ENCODE results near the gene SLC45A1. TPM values are rescaled to one million over a fixed set of nuclear protein-coding genes. Genes with fewer than 3 reads are reported as not detected.
A peak's percentile ranks its signal among the peaks of the same experiment; 100 is the strongest.

SLC45A1 gene
- polyA plus RNA-seq, 3 donors, result 0.21 TPM; not detected in 2

DNA sequence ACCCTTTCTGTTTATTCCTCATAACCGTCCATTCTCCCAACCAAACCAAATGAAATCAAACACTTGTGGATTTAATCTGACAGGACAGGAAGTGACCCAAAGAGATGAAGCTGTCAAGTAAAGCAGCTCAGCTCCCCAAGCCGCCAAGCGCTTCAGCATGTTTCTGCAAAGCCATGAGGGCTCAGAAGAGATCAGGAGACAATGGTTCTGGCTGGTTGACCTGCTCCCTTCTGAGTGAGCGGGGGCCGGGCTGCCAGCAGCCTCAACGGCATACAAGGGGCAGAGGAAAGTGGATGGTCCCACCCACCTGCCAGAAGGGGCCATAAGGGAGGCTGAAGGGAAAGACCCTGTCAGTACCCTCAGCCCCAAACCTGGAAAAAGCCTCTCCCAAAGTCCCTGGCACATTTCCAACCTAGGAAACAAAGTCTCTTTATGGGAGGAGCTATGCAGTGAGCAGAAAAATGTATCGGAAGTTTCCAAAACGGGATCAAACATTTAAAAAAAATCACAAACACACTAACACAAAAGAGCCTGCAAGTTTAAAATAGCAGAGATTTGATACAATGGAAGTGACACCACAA is 45.4 kb downstream of the SLC45A1 start:
- Mint-ChIP-seq H3K4me3 (no peak overlapping the region), H3K27ac (peak overlapping the region in 1 of 7 donors; percentile 79), H3K9me3 (peaks cover 0 to 2% (median 0%) of the 10 kb centered on the region in 7 donors), H3K36me3 (peaks cover 83 to 95% of the 10 kb centered on the region in 2 donors), H3K27me3 (ENCODE audit: low read depth in 3 of 3) (peaks cover 0 to 2% (median 0%) of the 10 kb centered on the region in 3 donors), H3K4me1 (no peaks in the 10 kb centered on the region)
- H3K27me3 ChIP-seq (ENCODE audit: control insufficient read depth in 2 of 2, insufficient read depth in 2 of 2, low read length in 2 of 2), result no peaks in the 10 kb centered on the region
- WGBS (ENCODE audit: insufficient coverage), result 94% methylated on average over 3 of the region's 8 CpGs
- H3K4me3 ChIP-seq (replicated peaks in 1 of 3; ENCODE audit: low read depth in 2 of 3, low read length in 3 of 3), result no peak overlapping the region
- peak overlapping the region in 1 of 2 donors; percentile 8 for H3K27ac ChIP-seq (ENCODE audit: low read depth in 1 of 2, low read length in 2 of 2)
- H3K79me2 ChIP-seq (ENCODE audit: insufficient read depth, low read length), result peaks cover 29% of the 10 kb centered on the region
- no peak overlapping the region for H3K4me2 ChIP-seq (replicated peaks; ENCODE audit: extremely low read depth, low read length, poor library complexity, severe bottlenecking)
- peaks cover 86% of the 10 kb centered on the region for H4K20me1 ChIP-seq (ENCODE audit: insufficient read depth, low read length)
- H2AFZ ChIP-seq (ENCODE audit: insufficient read depth, low read depth, low read length, poor library complexity, severe bottlenecking), result no peak overlapping the region
- TF ChIP-seq CTCF (IDR thresholded peaks at IDR 0.05), result no peak
- intact Hi-C loops (cut with micrococcal nuclease), result no loop called here
- no peaks in the 10 kb centered on the region for H3K9me3 ChIP-seq (replicated peaks in 1 of 2; ENCODE audit: control insufficient read depth in 1 of 2, insufficient read depth in 1 of 2, low read length in 2 of 2)
- H3K9ac ChIP-seq (ENCODE audit: insufficient read depth, low read length, poor library complexity, severe bottlenecking), result no peak overlapping the region
- peaks cover 87 to 98% of the 10 kb centered on the region in 2 donors for H3K36me3 ChIP-seq (replicated peaks in 1 of 2; ENCODE audit: control insufficient read depth in 1 of 2, insufficient read depth in 2 of 2, low read length in 2 of 2)
- no peak for DNase-seq
- H3K4me1 ChIP-seq (ENCODE audit: control insufficient read depth in 1 of 2, insufficient read depth in 2 of 2, low read length in 2 of 2), result no peaks in the 10 kb centered on the region

DNA sequence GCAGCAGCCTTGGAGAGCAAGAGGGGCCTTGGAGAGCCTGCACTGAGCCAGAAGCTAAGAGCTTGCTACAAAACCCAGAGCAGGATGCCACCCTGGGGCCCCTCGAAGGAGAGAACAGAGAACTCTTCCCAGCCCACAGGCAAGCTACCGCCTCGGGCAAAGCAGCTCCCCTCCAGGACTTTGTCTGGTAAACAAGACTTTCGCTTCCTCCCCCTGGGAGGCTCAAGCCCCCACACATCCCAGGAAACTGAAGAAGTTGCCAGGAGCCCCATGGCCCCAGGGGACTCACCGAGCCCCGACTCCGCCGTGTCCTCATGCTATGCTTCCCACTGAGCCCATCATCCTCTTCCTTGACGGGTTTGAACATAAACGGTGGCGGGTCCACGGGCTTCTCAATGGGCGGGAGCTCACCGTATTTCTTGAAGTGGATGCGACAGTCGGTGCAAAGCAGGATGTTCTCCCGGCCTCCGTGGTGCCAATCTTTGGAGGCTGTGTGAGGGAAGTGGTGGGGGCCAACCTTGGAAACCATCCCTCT is 45.9 kb downstream of the SLC45A1 start:
- Histone ChIP-seq H3K36me3 (replicated peaks in 1 of 2; ENCODE audit: control insufficient read depth in 1 of 2, insufficient read depth in 2 of 2, low read length in 2 of 2) (peaks cover 82 to 95% of the 10 kb centered on the region in 2 donors), H3K4me3 (replicated peaks in 1 of 3; ENCODE audit: low read depth in 2 of 3, low read length in 3 of 3) (no peak overlapping the region), H4K20me1 (ENCODE audit: insufficient read depth, low read length) (peaks cover 87% of the 10 kb centered on the region), H3K27ac (ENCODE audit: low read depth in 1 of 2, low read length in 2 of 2) (peak overlapping the region in 1 of 2 donors; percentile 8), H3K27me3 (ENCODE audit: control insufficient read depth in 2 of 2, insufficient read depth in 2 of 2, low read length in 2 of 2) (no peaks in the 10 kb centered on the region), H3K4me1 (ENCODE audit: control insufficient read depth in 1 of 2, insufficient read depth in 2 of 2, low read length in 2 of 2) (no peaks in the 10 kb centered on the region), H3K9me3 (replicated peaks in 1 of 2; ENCODE audit: control insufficient read depth in 1 of 2, insufficient read depth in 1 of 2, low read length in 2 of 2) (no peaks in the 10 kb centered on the region), H3K79me2 (ENCODE audit: insufficient read depth, low read length) (peaks cover 33% of the 10 kb centered on the region), H3K4me2 (replicated peaks; ENCODE audit: extremely low read depth, low read length, poor library complexity, severe bottlenecking) (no peak overlapping the region), H2AFZ (ENCODE audit: insufficient read depth, low read depth, low read length, poor library complexity, severe bottlenecking) (no peak overlapping the region), H3K9ac (ENCODE audit: insufficient read depth, low read length, poor library complexity, severe bottlenecking) (no peak overlapping the region)
- no peak for TF ChIP-seq CTCF (IDR thresholded peaks at IDR 0.05)
- Mint-ChIP-seq H3K27ac (peak overlapping the region in 2 of 7 donors; percentile 18 to 40), H3K9me3 (peaks cover 0 to 2% (median 0%) of the 10 kb centered on the region in 7 donors), H3K36me3 (peaks cover 80 to 94% of the 10 kb centered on the region in 2 donors), H3K4me1 (no peaks in the 10 kb centered on the region), H3K4me3 (no peak overlapping the region), H3K27me3 (ENCODE audit: low read depth in 3 of 3) (peaks cover 0 to 2% (median 0%) of the 10 kb centered on the region in 3 donors)
- DNase-seq, result no peak
- 81% methylated on average over 13 of the region's 18 CpGs for WGBS (ENCODE audit: insufficient coverage)
- intact Hi-C loops (cut with micrococcal nuclease), result no loop called here
